K562 (cell line): ENCODE data around the gene DYNC1H1. TPM values are rescaled to one million over a fixed set of nuclear protein-coding genes. Genes with fewer than 3 reads are reported as not detected.

Experiments used
- ASH1L ChIP-seq: fragments of 450-650 bp; IDR thresholded peaks from 2 replicates; pipeline ENCODE4 v1.6.1; 2018; ENCODE audit warnings: borderline replicate concordance, mild to moderate bottlenecking, low read depth; ENCODE audit not compliant: partially characterized antibody
- MAZ ChIP-seq, 2 experiments: fragments of 450-650 bp in 1 of 2; sonication (generic) in 1 of 2; formaldehyde crosslinking; IDR thresholded peaks in 1 of 2; conservative IDR thresholded peaks in 1 of 2; 2 replicates each; pipeline versions ENCODE4 v1.4.0 to v1.5.0; 2020; ENCODE audit warnings: mild to moderate bottlenecking in 1 of 2, missing genetic modification reagents in 1 of 2
- MGA ChIP-seq: fragments of 450-650 bp; IDR thresholded peaks from 2 replicates; pipeline ENCODE4 v1.6.1; 2016; ENCODE audit warnings: mild to moderate bottlenecking, moderate library complexity
- NFE2 ChIP-seq: IDR thresholded peaks from 2 replicates; pipeline ENCODE4 v1.6.1; 2014; ENCODE audit warnings: antibody characterized with exemption, low read depth
- PHF8 ChIP-seq: fragments of 200-600 bp; sonication (generic); IDR thresholded peaks from 2 replicates; pipeline ENCODE4 v1.6.1; 2012; ENCODE audit warnings: mixed run types, mild to moderate bottlenecking, inconsistent platforms, low read length, moderate library complexity, borderline replicate concordance
- RFX1 ChIP-seq: fragments of 450-650 bp; IDR thresholded peaks from 2 replicates; pipeline ENCODE4 v1.6.1; 2016; ENCODE audit warnings: mild to moderate bottlenecking, moderate library complexity
- SMARCA5 ChIP-seq: fragments of 450-650 bp; IDR thresholded peaks from 2 replicates; pipeline ENCODE4 v1.6.1; 2016
- ZNF764 ChIP-seq: fragments of 250-450 bp; sonication (Bioruptor Pico); IDR thresholded peaks from 2 replicates; pipeline ENCODE4 v1.4.0; 2020; ENCODE audit warnings: low read depth, mild to moderate bottlenecking, moderate library complexity
- polyA plus RNA-seq, 8 experiments: library from polyadenylated mRNA; depleted of rRNA in 4 of 8; stranded (reverse) in 5 of 8; unstranded in 3 of 8; fragments of >200 nt; fragmentation: Nextera tagmentation in 2 of 8; fragmentation: Illumina TruSeq in 1 of 8; extraction: Ambion mirVana in 2 of 8; extraction: Trizol in 1 of 8; gene quantifications; 2 replicates each; pipeline versions ENCODE4 v1.2.1 to v1.2.3, GENCODE V29; 2011 to 2014; ENCODE audit warnings: inconsistent platforms in 1 of 8, missing spikeins in 1 of 8
- total RNA-seq, 7 experiments: library from RNA; depleted of rRNA in 6 of 7; stranded (reverse); fragments of >200 nt in 6 of 7; fragmentation: Illumina TruSeq in 2 of 7; extraction: Trizol in 2 of 7; gene quantifications; 2 replicates each; pipeline versions ENCODE4 v1.2.1 to v1.2.3, GENCODE V29; 2011 to 2021; ENCODE audit warnings: low replicate concordance in 1 of 7

DYNC1H1 gene
- total and polyA plus RNA-seq, 9 of the 15 experiments (the other 6 are each of a cell fraction or from before 2014, with no cell fraction given) = 31.9 to 335 (median 115) TPM

- TF ChIP-seq MGA = no peak
- TF ChIP-seq NFE2 = no peak
- TF ChIP-seq SMARCA5 = peak; percentile 89
- no peak for TF ChIP-seq ASH1L
- TF ChIP-seq RFX1 = no peak
- TF ChIP-seq ZNF764 (CRISPR knock-in tag) = no peak
- no peak for TF ChIP-seq MAZ (CRISPR knock-in tag; conservative IDR thresholded peaks at IDR 0.05 in 1 of 2, IDR thresholded peaks at IDR 0.05 in 1 of 2)
- TF ChIP-seq PHF8 = no peak
These were observed 26.2 kb upstream of the DYNC1H1 start (continued) for GRCh38 chr14:101937926-101938767.
